ENCODE results near the gene GRM4. TPM values are rescaled to one million over a fixed set of nuclear protein-coding genes. Genes with fewer than 3 reads are reported as not detected.
A peak's percentile ranks its signal among the peaks of the same experiment; 100 is the strongest.
"Not testable (repeated sequence)": the region's sequence is repeated elsewhere in the genome, so short reads cannot be mapped to it uniquely, and the experiment has no call there.

The GRM4 gene
- total RNA-seq, 6 donors from 2014 or later: 0.24 TPM; not detected in 5

GRCh38 chr6:34020278-34020677, 125.6 kb downstream of the GRM4 start:
- Histone ChIP-seq H3K36me3 (no peaks in the 10 kb centered on the region), H3K9me3 (no peaks in the 10 kb centered on the region), H3K4me1 (no peaks in the 10 kb centered on the region), H3K27me3 (no peaks in the 10 kb centered on the region), H3K27ac (no peak overlapping the region), H3K4me3 (no peak overlapping the region)
- no peak for DNase-seq
- ATAC-seq (ENCODE audit: low FRiP score in 2 of 2): no peak
- TF ChIP-seq, protein P1, sequence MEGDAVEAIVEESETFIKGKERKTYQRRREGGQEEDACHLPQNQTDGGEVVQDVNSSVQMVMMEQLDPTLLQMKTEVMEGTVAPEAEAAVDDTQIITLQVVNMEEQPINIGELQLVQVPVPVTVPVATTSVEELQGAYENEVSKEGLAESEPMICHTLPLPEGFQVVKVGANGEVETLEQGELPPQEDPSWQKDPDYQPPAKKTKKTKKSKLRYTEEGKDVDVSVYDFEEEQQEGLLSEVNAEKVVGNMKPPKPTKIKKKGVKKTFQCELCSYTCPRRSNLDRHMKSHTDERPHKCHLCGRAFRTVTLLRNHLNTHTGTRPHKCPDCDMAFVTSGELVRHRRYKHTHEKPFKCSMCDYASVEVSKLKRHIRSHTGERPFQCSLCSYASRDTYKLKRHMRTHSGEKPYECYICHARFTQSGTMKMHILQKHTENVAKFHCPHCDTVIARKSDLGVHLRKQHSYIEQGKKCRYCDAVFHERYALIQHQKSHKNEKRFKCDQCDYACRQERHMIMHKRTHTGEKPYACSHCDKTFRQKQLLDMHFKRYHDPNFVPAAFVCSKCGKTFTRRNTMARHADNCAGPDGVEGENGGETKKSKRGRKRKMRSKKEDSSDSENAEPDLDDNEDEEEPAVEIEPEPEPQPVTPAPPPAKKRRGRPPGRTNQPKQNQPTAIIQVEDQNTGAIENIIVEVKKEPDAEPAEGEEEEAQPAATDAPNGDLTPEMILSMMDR (IDR thresholded peaks at IDR 0.05): no peak
- TF ChIP-seq POLR2A (IDR thresholded peaks at IDR 0.05) (no peak), POLR2AphosphoS5 (IDR thresholded peaks at IDR 0.05) (no peak), EP300 (IDR thresholded peaks at IDR 0.05) (no peak)
- WGBS, 2 donors: 77 to 95% methylated on average over 5 of the region's 5 CpGs

DNA sequence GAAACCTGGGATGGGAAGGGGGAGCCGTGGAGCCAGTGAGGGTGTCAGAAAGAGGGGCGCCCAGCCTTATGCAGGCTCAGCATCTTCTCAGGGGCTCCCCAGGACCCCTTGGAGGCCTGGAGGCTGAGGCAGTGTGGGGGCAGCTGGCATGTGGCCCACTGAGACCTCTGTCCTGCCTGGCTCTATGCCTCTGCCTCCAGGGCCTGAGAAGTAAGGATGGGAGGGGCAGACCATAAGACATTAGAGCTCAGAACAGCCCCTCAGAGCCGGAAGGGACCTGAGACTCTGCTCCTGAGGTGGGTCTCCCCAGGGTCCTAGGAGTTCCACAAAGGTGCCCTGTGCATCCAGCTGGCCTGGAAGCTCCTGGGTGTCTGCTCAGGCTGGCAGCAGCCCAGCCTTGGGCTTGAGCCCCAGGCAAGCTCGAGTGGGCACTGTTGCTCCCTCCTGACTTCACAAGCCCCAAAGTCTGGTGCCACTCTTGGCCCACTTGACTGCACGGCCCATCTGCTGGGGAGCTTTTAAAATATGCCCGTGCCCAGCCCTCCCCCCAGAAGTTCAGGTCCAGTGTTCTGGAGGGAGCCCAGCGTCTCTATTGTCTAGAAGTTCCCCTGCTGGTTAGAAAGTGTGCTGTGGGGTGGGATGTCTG, 126.8 kb downstream of the GRM4 start:
- Histone ChIP-seq H3K36me3 (no peaks in the 10 kb centered on the region), H3K9me3 (no peaks in the 10 kb centered on the region), H3K4me3 (no peak overlapping the region), H3K4me1 (no peaks in the 10 kb centered on the region), H3K27me3 (no peaks in the 10 kb centered on the region), H3K27ac (no peak overlapping the region)
- WGBS, 2 donors: 62 to 80% methylated on average over 6 to 7 of the region's 7 CpGs
- TF ChIP-seq EP300 (IDR thresholded peaks at IDR 0.05) (no peak), POLR2AphosphoS5 (IDR thresholded peaks at IDR 0.05) (no peak), POLR2A (IDR thresholded peaks at IDR 0.05) (no peak)
- TF ChIP-seq, protein P1 (IDR thresholded peaks at IDR 0.05): no peak
- ATAC-seq (ENCODE audit: low FRiP score in 2 of 2) (no peak), DNase-seq (peak in 1 of 2 donors; percentile 36)

DNA sequence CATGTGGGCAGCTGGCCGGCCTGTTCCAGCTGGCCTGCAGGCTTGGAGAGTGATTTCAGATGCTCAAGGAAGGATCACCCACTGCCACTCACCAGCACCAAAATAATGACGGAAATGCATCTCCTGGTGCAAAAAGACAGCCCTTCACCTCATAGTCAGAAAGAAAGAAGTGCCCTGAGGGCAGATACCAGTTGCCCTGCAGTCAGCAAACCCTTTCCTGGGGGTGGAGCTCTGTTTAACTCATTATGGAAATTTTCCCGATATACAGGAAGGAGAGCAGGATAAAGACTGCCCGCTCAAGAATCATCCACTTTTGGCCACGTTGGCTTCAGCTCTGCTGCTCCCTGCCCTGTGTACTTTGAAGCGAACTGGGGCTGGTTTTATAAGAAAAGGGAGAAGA, 127.9 kb downstream of the GRM4 start:
- Histone ChIP-seq H3K36me3 (no peaks in the 10 kb centered on the region), H3K27me3 (no peaks in the 10 kb centered on the region), H3K27ac (no peak overlapping the region), H3K4me3 (no peak overlapping the region), H3K9me3 (no peaks in the 10 kb centered on the region), H3K4me1 (no peaks in the 10 kb centered on the region)
- 68 to 77% methylated on average over 6 of the region's 6 CpGs for WGBS, 2 donors
- TF ChIP-seq POLR2AphosphoS5 (IDR thresholded peaks at IDR 0.05) (no peak), POLR2A (IDR thresholded peaks at IDR 0.05) (no peak), EP300 (IDR thresholded peaks at IDR 0.05) (no peak)
- TF ChIP-seq, protein P1 (IDR thresholded peaks at IDR 0.05): no peak
- no peak for ATAC-seq (ENCODE audit: low FRiP score in 2 of 2)
- DNase-seq: no peak

GRCh38 chr6:34017106-34017805, 128.6 kb downstream of the GRM4 start:
- Histone ChIP-seq H3K36me3 (no peaks in the 10 kb centered on the region), H3K4me3 (no peak overlapping the region), H3K4me1 (no peaks in the 10 kb centered on the region), H3K27ac (no peak overlapping the region), H3K27me3 (no peaks in the 10 kb centered on the region), H3K9me3 (no peaks in the 10 kb centered on the region)
- 96 to 97% methylated on average over 27 to 37 of the region's 54 CpGs for WGBS, 2 donors
- peak in 1 of 2 donors; percentile 78 for DNase-seq
- ATAC-seq (ENCODE audit: low FRiP score in 2 of 2): no peak
- no peak for TF ChIP-seq EP300 (IDR thresholded peaks at IDR 0.05)
- no peak for TF ChIP-seq POLR2AphosphoS5 (IDR thresholded peaks at IDR 0.05)
- no peak for TF ChIP-seq POLR2A (IDR thresholded peaks at IDR 0.05)
- TF ChIP-seq, protein P1 (IDR thresholded peaks at IDR 0.05): no peak

DNA sequence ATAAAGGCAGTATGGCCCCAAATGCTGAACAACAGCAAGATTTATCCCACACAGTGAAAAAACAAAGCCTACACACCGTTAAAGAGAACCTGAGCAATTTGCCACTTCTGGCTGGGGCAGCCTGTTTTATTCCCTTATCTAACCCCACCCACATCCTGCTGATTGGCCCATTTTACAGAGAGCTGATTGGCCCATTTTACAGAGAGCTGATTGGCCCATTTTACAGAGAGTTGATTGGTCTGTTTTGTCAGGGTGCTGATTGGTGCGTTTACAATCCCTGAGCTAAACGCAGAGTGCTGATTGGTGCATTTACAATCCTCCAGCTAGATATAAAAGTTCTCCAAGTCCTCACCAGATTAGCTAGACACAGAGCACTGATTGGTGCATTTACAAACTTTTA, 129.3 kb downstream of the GRM4 start:
- not testable (repeated sequence) for ATAC-seq (ENCODE audit: low FRiP score in 2 of 2); H3K36me3 ChIP-seq; DNase-seq; H3K4me1 ChIP-seq; H3K27ac ChIP-seq; H3K4me3 ChIP-seq; H3K27me3 ChIP-seq; H3K9me3 ChIP-seq
- 67 to 97% methylated on average over 1 to 3 of the region's 3 CpGs for WGBS, 2 donors

Measured in upper lobe of left lung (tissue), 6 donors.